Erythroblast (primary cell): Measurements from ENCODE around the gene MANSC4.

Experiments used
- GATA1 ChIP-seq: IDR thresholded peaks from 2 replicates; pipeline ENCODE4 v1.6.1; 2011; ENCODE audit warnings: low read depth, mild to moderate bottlenecking, control low read depth, low read length, moderate library complexity
- POLR2A ChIP-seq: IDR thresholded peaks from 2 replicates; pipeline ENCODE4 v1.6.1; 2011; ENCODE audit warnings: mild to moderate bottlenecking, low read length

- no peak for TF ChIP-seq POLR2A
- no peak for TF ChIP-seq GATA1
Observed at GRCh38 chr12:27730097-27730588, 49.9 kb downstream of the MANSC4 start.
